Activated naive CD8-positive, alpha-beta T cell (primary cell): ENCODE results near the gene NUP153.

Experiments
- H3K27ac Mint-ChIP-seq: one replicate; pipeline ENCODE4 v1.8.0; 2021; ENCODE audit warnings: mixed read lengths
- H3K27me3 Mint-ChIP-seq: one replicate; pipeline ENCODE4 v1.8.0; 2021; ENCODE audit warnings: mixed read lengths
- H3K36me3 Mint-ChIP-seq: one replicate; pipeline ENCODE4 v1.8.0; 2021; ENCODE audit warnings: mixed read lengths
- H3K4me1 Mint-ChIP-seq: one replicate; pipeline ENCODE4 v1.8.0; 2021; ENCODE audit warnings: low read depth, mixed read lengths
- H3K4me3 Mint-ChIP-seq: one replicate; pipeline ENCODE4 v1.8.0; 2021; ENCODE audit warnings: mild to moderate bottlenecking, mixed read lengths
- H3K9me3 Mint-ChIP-seq: one replicate; pipeline ENCODE4 v1.8.0; 2021; ENCODE audit warnings: low read depth, mixed read lengths

Gene NUP153

DNA sequence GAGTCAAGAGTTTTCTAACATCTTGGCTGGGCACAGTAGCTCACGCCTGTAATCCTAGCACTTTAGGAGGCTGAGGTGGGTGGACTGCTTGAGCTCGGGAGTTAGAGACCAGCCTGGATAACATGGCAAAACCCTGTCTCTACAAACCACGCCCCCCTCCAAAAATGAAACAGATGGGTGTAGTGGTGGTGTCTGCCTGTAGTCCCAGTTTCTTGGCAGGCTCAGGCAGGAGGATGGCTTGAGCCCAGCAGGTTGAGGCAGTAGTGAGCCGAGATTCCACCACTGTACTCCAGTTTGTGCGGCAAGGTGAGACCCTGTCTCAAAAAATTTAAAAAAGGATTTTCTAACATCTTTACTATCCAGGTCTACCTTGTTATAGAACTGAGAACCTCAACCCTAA is 84.6 kb downstream of the NUP153 start:
- no peak overlapping the region for H3K4me3 Mint-ChIP-seq
- no peaks in the 10 kb centered on the region for H3K9me3 Mint-ChIP-seq
- peaks cover 21% of the 10 kb centered on the region for H3K36me3 Mint-ChIP-seq
- H3K27me3 Mint-ChIP-seq: no peaks in the 10 kb centered on the region
- H3K27ac Mint-ChIP-seq: no peak overlapping the region
- peaks cover 15% of the 10 kb centered on the region for H3K4me1 Mint-ChIP-seq

DNA sequence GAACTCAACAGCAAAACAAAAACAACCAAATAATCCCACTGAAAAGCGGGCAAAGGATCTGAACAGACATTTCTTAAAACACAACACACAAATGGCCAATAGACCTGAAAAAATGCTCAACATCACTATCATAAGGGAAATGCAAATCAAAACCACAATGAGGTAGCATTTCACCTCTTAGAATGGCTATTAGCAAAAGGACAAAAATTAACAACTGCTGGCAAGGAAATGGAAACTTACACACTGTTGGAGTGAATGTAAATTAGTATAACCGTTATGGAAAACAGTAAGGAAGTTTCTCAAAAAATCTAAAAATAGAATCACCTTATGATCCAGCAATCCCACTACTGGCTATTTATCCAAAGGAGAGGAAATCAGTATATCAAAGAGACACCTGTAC is 85.7 kb downstream of the NUP153 start:
- Mint-ChIP-seq H3K4me3 (no peak overlapping the region), H3K36me3 (peaks cover 23% of the 10 kb centered on the region), H3K27ac (no peak overlapping the region), H3K9me3 (no peaks in the 10 kb centered on the region), H3K27me3 (no peaks in the 10 kb centered on the region), H3K4me1 (peaks cover 17% of the 10 kb centered on the region)

DNA sequence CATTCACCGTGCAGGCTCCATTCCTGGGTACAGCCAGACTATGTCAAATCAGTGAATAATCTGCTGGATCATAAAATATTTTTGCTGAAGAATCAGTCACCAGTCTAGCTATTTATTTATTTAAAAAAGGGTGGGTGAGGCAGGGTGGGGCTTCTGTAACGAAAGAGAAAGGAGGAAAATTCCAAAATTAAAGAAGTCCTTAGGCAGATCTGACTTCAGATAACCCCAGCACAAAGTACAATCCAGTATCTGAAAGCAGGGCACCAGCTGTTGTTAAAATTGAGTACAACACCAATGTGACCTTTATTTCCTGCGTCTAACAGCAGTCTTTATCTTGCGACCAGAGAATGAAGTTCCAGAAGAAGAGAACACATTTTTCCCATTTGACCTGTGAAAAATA is 90.9 kb downstream of the NUP153 start:
- no peaks in the 10 kb centered on the region for H3K9me3 Mint-ChIP-seq
- no peaks in the 10 kb centered on the region for H3K27me3 Mint-ChIP-seq
- no peak overlapping the region for H3K4me3 Mint-ChIP-seq
- H3K4me1 Mint-ChIP-seq: peaks cover 8% of the 10 kb centered on the region
- H3K36me3 Mint-ChIP-seq: peaks cover 17% of the 10 kb centered on the region
- no peak overlapping the region for H3K27ac Mint-ChIP-seq

DNA sequence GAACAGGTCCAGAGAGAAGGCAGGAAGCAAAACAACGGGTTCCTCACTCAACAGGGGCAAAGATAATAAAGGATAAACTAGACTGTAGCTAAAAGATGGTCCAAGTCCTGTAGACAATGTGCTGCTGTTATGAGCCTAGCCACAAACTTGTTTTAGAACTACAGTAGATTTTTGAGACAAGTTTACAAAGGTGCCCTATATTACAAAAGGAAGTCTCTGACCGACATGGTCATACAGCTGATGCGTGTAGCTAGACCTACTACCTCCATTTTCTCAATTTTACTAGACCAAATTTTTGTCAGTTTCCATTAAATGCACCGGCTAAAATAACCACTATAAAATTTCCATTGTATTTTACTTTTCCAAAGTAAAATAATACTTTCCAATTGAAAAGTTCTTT is 94.7 kb downstream of the NUP153 start:
- Mint-ChIP-seq H3K9me3 (no peaks in the 10 kb centered on the region), H3K4me3 (no peak overlapping the region), H3K36me3 (peaks cover 1% of the 10 kb centered on the region), H3K27me3 (no peaks in the 10 kb centered on the region), H3K4me1 (peaks cover under 1% of the 10 kb centered on the region), H3K27ac (peak overlapping the region; percentile 51)

DNA sequence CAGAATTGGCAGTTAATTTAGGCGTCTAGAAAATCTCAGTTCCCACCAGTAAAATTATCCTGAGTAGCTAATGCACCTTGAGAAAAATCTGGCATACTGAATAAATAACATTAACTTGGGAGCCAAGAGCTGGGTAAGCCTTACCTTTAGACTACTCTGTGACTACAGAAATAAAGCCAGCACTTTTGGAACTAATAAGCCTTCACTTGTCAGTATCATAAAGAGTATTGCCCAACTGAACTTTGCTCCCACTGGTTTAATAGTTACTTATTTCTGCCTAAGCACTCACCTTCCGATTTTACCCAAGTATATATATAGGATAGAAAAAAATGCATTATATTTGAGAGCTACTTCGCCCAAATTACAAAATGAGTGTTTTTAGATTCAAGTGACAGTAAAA is 95.9 kb downstream of the NUP153 start:
- no peaks in the 10 kb centered on the region for H3K27me3 Mint-ChIP-seq
- peak overlapping the region; percentile 50 for H3K27ac Mint-ChIP-seq
- H3K36me3 Mint-ChIP-seq: peaks cover 4% of the 10 kb centered on the region

DNA sequence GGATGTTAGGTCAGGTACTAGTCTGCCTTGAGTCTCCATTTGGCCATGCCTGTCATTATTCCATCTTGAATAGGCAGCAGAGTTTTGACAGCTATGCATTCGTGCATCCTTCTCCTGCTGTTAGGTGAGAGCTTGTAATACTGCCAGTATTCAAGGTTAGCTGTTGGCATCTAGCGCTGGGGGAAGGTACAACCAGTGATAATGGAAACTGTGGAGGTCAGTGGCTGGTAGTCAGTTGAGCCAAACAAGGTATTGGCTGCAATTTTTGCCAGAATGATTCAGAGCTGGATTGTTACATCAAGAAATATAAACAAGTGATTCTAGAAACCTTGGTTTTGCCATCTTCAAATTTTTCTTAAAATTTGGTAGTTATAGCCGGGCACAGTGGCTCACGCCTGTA is 100.1 kb downstream of the NUP153 start:
- Mint-ChIP-seq H3K9me3 (no peaks in the 10 kb centered on the region), H3K36me3 (peaks cover 6% of the 10 kb centered on the region), H3K27me3 (no peaks in the 10 kb centered on the region), H3K27ac (no peak overlapping the region), H3K4me3 (no peak overlapping the region), H3K4me1 (peaks cover 24% of the 10 kb centered on the region)

More for the DNA sequence above, 95.9 kb downstream of the NUP153 start:
- H3K9me3 Mint-ChIP-seq: no peaks in the 10 kb centered on the region
- no peaks in the 10 kb centered on the region for H3K4me1 Mint-ChIP-seq
- no peak overlapping the region for H3K4me3 Mint-ChIP-seq

DNA sequence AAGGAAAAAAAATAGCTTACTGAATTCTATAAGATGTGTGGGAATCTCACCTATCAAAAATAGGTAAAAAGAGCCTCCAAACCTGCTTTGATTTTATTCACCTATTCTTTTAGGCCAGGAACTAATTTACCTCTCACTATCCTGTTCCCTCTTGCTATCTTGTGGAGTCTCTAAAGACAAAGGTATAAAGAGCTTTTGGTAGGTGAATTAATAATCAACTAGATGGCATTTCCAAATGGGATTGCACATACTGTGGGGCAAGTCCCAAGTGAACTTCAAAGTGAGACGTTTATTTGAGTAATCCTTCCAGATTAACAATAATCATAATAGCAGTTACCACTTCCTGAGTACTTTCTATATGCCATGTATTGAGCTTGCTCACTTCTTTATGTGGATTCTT is 103.8 kb downstream of the NUP153 start:
- peak overlapping the region; percentile 44 for H3K4me3 Mint-ChIP-seq
- H3K9me3 Mint-ChIP-seq: no peaks in the 10 kb centered on the region
- H3K4me1 Mint-ChIP-seq: peaks cover 39% of the 10 kb centered on the region
- peak overlapping the region; percentile 38 for H3K27ac Mint-ChIP-seq
- H3K36me3 Mint-ChIP-seq: peaks cover 6% of the 10 kb centered on the region
- no peaks in the 10 kb centered on the region for H3K27me3 Mint-ChIP-seq

DNA sequence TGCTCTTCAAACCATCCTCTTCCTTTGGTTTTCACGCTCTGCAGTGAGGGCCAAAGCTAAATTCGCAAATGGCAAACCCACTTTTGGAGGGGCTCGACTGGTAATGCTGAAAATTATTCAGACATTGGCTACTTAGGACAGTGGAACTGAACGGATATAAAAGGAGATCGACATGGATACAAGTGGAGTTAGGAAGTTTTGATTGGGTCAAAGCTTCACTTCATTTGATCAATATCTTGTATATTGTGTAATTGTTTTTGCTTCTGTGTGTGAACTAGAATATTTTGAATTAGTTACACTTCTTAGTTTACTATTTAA is 105.4 kb downstream of the NUP153 start:
- H3K27ac Mint-ChIP-seq: peak overlapping the region; percentile 85
- H3K4me1 Mint-ChIP-seq: peaks cover 39% of the 10 kb centered on the region
- H3K9me3 Mint-ChIP-seq: no peaks in the 10 kb centered on the region
- peaks cover 3% of the 10 kb centered on the region for H3K36me3 Mint-ChIP-seq
- H3K27me3 Mint-ChIP-seq: no peaks in the 10 kb centered on the region
- H3K4me3 Mint-ChIP-seq: peak overlapping the region; percentile 87

DNA sequence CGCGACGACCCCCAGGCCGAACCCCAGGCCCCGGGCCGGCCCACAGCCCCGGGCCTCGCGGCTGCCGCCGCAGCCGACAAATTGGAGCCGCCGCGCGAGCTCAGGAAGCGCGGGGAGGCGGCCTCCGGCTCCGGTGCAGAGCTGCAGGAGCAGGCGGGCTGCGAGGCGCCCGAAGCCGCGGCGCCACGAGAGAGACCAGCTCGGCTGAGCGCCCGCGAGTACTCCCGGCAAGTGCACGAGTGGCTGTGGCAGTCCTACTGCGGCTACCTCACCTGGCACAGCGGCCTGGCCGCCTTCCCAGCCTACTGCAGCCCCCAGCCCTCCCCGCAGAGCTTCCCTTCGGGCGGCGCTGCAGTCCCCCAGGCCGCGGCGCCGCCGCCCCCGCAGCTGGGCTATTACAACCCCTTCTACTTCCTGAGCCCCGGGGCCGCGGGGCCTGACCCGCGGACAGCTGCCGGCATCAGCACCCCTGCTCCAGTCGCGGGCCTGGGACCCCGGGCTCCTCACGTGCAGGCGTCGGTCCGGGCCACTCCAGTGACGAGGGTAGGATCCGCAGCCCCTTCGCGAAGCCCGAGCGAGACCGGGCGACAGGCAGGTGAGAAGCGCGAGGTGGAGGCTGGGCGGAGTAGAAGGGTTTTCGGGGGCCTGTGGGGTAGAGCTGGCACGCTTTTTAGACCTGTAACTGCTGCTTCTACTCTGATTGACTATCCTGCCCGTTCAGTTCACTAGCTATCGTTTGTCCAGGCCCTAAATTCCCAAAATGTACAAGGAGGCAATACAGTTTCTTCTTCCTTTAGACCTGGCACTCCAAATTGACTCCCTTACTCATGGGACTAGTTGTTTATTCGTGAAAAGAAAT is 106.0 kb downstream of the NUP153 start:
- Mint-ChIP-seq H3K4me3 (peak overlapping the region; percentile 87), H3K9me3 (no peaks in the 10 kb centered on the region), H3K4me1 (peaks cover 39% of the 10 kb centered on the region), H3K27ac (peak overlapping the region; percentile 85), H3K27me3 (no peaks in the 10 kb centered on the region), H3K36me3 (peaks cover under 1% of the 10 kb centered on the region)

DNA sequence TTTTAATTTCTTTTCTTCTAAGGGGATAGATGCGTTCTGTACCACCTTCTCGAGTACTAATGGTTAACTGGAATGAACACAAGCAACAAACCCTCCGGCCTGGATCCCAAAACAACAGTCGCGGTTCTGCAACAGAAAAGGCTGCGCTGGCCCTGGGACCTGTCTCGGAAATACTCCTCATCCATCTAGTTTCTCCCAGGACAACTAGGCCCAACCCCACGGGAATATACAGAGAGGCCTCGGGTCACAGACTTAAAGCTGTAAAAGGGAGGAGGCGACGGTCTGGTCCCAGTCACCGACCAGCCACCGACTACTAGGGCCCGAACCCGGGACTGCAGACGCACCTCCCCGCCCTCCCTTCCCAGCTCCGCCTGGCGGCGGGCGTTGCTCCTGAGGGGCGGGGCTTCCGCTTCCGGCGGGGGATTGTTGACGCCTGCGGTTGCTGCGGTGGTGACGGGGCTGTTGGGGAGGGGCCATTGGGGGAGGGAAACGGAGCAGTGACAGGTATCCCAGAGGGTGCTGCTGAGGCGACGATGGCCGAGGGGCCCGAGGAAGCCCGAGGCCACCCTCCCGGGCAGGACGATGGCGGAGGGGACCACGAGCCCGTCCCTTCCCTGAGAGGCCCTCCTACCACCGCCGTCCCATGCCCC is 106.7 kb downstream of the NUP153 start, which contains the start of gene FAM8A1:
TSS of gene FAM8A1 (plus strand) at position 426 of the 650 bp plus-strand sequence. CDS start at position 534, 108 bp downstream.
- peak within 1 kb of the TSS; percentile 85 for H3K27ac Mint-ChIP-seq
- H3K36me3 Mint-ChIP-seq: no peaks in the 10 kb centered on the region
- H3K27me3 Mint-ChIP-seq: no peaks in the 10 kb centered on the region
- H3K9me3 Mint-ChIP-seq: no peaks in the 10 kb centered on the region
- H3K4me3 Mint-ChIP-seq: peak within 1 kb of the TSS; percentile 87
- H3K4me1 Mint-ChIP-seq: peaks cover 39% of the 10 kb centered on the region

DNA sequence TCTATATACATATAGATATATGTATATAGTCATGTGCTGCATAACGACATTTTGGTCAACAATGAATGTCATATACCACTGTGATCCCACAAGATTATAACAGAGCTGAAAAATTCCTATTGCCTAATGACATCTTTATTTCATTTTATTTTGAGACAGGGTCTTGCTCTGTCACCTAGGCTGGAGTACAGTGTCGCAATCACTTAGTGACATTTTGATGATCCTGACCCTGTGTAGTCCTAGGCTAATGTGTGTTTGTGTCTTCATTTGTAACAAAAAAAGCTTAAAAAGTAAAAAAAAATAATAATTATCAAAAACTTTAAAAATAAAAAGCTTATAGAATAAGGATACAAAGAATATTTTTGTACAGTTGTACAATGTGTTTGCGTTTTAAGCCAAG is 110.6 kb downstream of the NUP153 start:
- H3K36me3 Mint-ChIP-seq: no peaks in the 10 kb centered on the region
- no peak overlapping the region for H3K4me3 Mint-ChIP-seq
- no peaks in the 10 kb centered on the region for H3K27me3 Mint-ChIP-seq

DNA sequence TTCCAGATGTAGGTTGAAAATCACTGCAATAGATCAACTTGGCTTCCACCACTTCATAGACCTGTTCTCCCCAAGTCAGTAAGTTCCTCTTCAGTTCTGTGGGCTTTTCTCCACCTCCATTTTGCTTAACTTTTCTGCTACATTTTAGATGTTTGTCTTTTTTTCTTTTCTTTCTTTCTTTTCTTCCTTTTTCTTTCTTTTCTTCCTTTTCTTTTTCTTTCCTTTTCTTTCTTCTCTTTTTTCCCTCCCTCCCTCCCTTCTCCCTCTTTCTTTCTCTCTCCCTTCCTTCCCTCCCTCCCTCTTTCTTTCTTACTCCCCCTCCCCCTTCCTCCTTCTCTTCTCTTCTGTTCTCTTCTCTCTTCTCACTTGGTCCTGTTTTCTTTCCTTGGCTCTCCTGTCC is 113.5 kb downstream of the NUP153 start:
- Mint-ChIP-seq H3K27me3 (no peaks in the 10 kb centered on the region), H3K36me3 (no peaks in the 10 kb centered on the region), H3K9me3 (no peaks in the 10 kb centered on the region), H3K4me3 (no peak overlapping the region), H3K27ac (no peak overlapping the region), H3K4me1 (peaks cover 19% of the 10 kb centered on the region)

More for the DNA sequence above, 110.6 kb downstream of the NUP153 start:
- Mint-ChIP-seq H3K9me3 (no peaks in the 10 kb centered on the region), H3K27ac (no peak overlapping the region), H3K4me1 (peaks cover 11% of the 10 kb centered on the region)

DNA sequence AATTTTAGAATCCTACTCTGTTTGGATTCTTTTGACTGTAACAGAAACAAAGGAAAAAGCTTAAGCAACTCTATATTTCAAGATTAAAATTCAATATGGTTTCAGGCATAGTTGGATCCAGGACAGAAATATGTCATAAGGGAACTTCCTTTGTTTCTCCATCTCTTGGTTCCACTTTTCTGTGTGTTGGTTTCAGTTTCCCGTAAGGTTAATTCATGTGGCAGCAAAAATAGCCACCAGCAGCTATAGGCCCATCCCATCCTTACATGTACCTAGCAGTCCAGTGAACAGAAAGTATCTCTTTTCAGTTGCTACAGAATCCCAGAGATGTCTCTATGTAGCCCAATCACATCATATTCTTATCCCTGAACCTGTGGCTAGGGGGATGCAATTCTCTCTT is 115.4 kb downstream of the NUP153 start:
- peaks cover 19% of the 10 kb centered on the region for H3K4me1 Mint-ChIP-seq

DNA sequence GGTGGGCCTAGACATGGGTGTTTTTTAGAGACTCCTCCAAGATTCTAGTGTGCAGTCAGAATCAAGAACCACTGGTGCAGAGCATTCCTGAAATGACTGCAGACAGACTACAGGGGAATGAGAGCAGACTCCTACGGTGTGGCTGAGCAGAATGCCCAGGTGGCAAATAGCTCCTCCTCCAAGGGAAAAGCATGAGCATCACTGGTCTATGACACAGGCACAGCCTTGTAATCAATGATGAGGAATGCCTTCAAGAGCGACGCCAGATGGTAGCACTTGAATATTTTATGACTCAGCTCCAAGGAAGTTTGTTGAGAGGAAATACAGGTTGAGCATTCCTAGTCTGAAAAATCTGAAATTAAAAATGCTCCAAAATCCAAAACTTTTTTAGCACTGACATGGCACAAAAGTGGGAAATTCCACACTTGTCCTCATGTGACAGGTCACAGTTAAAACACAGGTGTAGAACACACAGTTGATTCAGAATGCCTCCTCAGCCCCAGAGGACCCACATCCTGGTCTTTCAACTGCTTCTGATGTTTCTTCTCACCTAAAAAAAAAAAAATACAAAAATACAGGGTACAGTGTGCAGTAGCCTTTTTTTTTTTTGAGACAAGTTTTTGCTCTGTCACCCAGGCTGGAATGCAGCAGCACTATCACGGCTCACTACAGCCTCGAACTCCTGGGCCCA is 117.2 kb downstream of the NUP153 start:
- Mint-ChIP-seq H3K9me3 (no peaks in the 10 kb centered on the region), H3K27me3 (no peaks in the 10 kb centered on the region), H3K4me1 (peaks cover 19% of the 10 kb centered on the region), H3K36me3 (no peaks in the 10 kb centered on the region), H3K4me3 (no peak overlapping the region), H3K27ac (peak overlapping the region; percentile 28)

More for the DNA sequence above, 115.4 kb downstream of the NUP153 start:
- H3K9me3 Mint-ChIP-seq: no peaks in the 10 kb centered on the region
- H3K36me3 Mint-ChIP-seq: no peaks in the 10 kb centered on the region
- no peaks in the 10 kb centered on the region for H3K27me3 Mint-ChIP-seq
- no peak overlapping the region for H3K27ac Mint-ChIP-seq
- H3K4me3 Mint-ChIP-seq: no peak overlapping the region

DNA sequence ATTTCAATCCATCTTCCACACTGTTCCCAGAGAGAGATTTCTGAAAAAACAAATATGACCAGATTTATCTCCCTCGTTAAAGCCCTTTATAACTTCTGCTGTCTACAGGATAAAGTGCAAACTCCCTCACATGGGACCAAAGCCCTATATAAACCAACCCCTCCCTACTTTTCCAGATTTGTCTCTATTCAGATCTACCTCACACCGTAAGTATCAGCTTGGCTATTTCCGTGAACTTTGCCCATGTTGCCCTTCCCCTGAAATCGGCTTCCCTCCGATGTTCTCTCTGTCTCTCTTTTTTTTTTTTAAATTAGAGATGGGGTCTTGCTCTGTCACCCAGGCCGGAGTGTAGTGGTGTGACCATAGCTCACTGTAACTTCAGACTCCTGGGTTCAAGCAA is 118.7 kb downstream of the NUP153 start:
- H3K27ac Mint-ChIP-seq: no peak overlapping the region
- H3K4me3 Mint-ChIP-seq: no peak overlapping the region
- no peaks in the 10 kb centered on the region for H3K9me3 Mint-ChIP-seq
- H3K4me1 Mint-ChIP-seq: peaks cover 23% of the 10 kb centered on the region
- H3K36me3 Mint-ChIP-seq: no peaks in the 10 kb centered on the region
- no peaks in the 10 kb centered on the region for H3K27me3 Mint-ChIP-seq
